Fibroblast of mammary gland (primary cell): Measurements from ENCODE around the gene ACAD10.

Experiments used
- DNase-seq: peaks from one replicate; pipeline ENCODE4 v3.0.0-alpha.2; 2010; ENCODE audit warnings: low read depth
- H3K4me3 ChIP-seq: 2 replicates; pipeline ENCODE4 v1.5.1; 2011; ENCODE audit warnings: low read depth, mild to moderate bottlenecking, low read length, moderate library complexity; ENCODE audit not compliant: control insufficient read depth
- CTCF ChIP-seq: conservative IDR thresholded peaks from 2 replicates; pipeline ENCODE4 v1.5.1; 2011; ENCODE audit warnings: low read depth, low read length, inconsistent platforms; ENCODE audit not compliant: control insufficient read depth, insufficient read depth

ACAD10 gene

GRCh38 chr12:111756681-111757080 lies 70.8 kb downstream of the ACAD10 start:
- H3K4me3 ChIP-seq, result no peak overlapping the region
- TF ChIP-seq CTCF, result no peak
- no peak for DNase-seq

GRCh38 chr12:111757361-111758119 lies 71.7 kb downstream of the ACAD10 start:
- H3K4me3 ChIP-seq, result no peak overlapping the region
- peak; percentile 33 for DNase-seq
- TF ChIP-seq CTCF, result no peak

GRCh38 chr12:111758120-111758561 lies 72.3 kb downstream of the ACAD10 start:
- H3K4me3 ChIP-seq, result no peak overlapping the region
- TF ChIP-seq CTCF, result no peak
- no peak for DNase-seq

GRCh38 chr12:111759271-111759670 lies 73.4 kb downstream of the ACAD10 start:
- no peak overlapping the region for H3K4me3 ChIP-seq
- no peak for TF ChIP-seq CTCF
- DNase-seq, result no peak

- no peak for DNase-seq
- H3K4me3 ChIP-seq, result no peak overlapping the region
- no peak for TF ChIP-seq CTCF
Observed at GRCh38 chr12:111759991-111760390, 74.1 kb downstream of the ACAD10 start.

- DNase-seq, result no peak
- H3K4me3 ChIP-seq, result no peak overlapping the region
- no peak for TF ChIP-seq CTCF
Observed at GRCh38 chr12:111761099-111761498, 75.2 kb downstream of the ACAD10 start.
